GM18951 (cell line): ENCODE results near the gene ERAP2.

ENCODE experiments used
- POLR2A ChIP-seq: IDR thresholded peaks from 4 replicates; pipeline ENCODE4 v1.6.1; 2011; ENCODE audit warnings: mild to moderate bottlenecking; ENCODE audit not compliant: insufficient read length, insufficient read depth; ENCODE audit errors: extremely low read depth
- in situ Hi-C: fragments of 300-500 bp; cut with MboI; formaldehyde crosslinking; loops from one replicate; pipeline ENCODE4 v1.12.0; 2022; ENCODE audit warnings: low sequenced_read_pairs, mixed read lengths, inconsistent platforms; ENCODE audit not compliant: unreplicated experiment

The ERAP2 gene

GRCh38 chr5:96963267-96963666 is 87.0 kb downstream of the ERAP2 start:
- TF ChIP-seq POLR2A = no peak
- in situ Hi-C loops = no loop called here

DNA sequence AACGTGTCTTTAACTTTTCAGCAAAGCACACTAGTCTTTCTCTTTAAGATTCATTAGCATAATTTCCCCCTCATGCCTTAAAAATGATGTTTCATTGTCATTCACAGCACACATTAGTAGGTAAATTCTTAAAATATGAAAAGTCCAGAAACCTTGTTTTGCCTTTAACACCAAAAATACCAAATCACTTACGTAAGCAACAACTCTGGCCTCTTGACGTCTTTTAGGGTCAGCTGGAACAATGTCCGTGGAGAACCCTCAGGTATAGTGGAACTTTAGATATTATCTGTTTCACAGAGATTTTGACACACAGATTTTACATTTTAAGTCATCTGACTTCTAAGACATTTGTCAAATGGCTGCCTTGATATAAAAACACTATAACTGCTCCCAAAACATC is 90.5 kb downstream of the ERAP2 start:
- no peak for TF ChIP-seq POLR2A
- in situ Hi-C loops = no loop called here

- no peak for TF ChIP-seq POLR2A
- in situ Hi-C loops = no loop called here
Observed at GRCh38 chr5:96967400-96967799, 91.1 kb downstream of the ERAP2 start.

DNA sequence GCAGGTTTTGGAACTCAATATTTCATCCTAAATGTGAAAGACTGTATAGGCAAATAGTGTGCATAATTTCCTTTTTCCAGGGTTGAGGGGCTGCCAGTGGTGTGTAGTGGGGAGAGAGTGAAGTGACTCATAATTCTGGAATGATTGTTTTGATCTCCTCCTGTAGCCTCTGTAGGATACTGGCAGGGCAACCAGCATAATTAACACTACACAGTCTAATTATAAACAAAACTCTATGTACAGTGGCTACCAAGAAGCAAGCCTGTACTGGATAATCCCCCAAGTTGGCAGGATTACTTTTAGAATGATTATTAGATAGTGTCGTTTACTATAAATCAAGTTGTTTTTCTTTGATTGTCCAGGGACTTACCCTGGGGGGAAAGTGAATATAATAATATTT is 91.8 kb downstream of the ERAP2 start:
- in situ Hi-C loops = no loop called here
- no peak for TF ChIP-seq POLR2A

GRCh38 chr5:96968614-96969013 is 92.3 kb downstream of the ERAP2 start:
- TF ChIP-seq POLR2A = no peak

More at GRCh38 chr5:96968614-96969013, 92.3 kb downstream of the ERAP2 start:
- in situ Hi-C loops = no loop called here
